HG03108 (cell line): Measurements from ENCODE around the gene TRIM33.
"Not testable (repeated sequence)": the region's sequence is repeated elsewhere in the genome, so short reads cannot be mapped to it uniquely, and the experiment has no call there.

Source experiments
- ATAC-seq: cut with Tn5 transposase; IDR thresholded peaks from one replicate; pipeline ENCODE4 v1.9.1; 2021; ENCODE audit warnings: moderate library complexity; ENCODE audit not compliant: unreplicated experiment

The TRIM33 gene

GRCh38 chr1:114467491-114467890 lies 43.5 kb downstream of the TRIM33 start:
- no peak for ATAC-seq

DNA sequence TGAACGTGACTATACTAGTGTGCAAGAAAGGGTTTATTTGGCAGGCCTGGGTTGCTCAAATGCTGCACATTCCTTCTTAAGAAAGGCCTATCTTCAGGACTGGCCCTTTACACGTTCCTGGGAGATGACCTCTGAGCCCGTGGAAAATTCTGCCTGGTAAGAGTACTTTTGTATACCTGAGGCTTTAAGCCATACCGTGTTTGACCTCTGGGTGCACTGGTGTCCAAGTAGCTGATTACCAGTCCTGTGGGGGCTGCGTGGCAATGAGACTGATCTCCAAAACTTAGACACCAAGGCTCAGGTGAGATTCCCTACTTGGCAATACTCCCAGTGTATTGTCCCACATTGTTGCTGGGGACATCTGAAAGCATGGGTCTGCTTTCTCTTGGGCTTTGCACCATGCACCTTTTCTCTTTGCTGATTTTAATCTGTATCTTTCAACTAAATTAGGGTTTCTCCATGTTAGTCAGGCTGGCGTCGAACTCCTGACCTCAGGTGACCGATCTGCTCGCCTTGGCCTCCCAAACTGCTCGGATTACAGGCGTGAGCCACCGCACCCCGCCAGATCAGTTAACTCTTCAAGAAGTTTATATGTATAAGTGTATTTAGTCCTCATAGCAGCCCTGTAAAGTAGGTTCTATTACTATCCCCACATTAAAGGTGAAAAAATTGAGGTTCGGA lies 44.5 kb downstream of the TRIM33 start:
- no peak for ATAC-seq

GRCh38 chr1:114462963-114463362 lies 48.0 kb downstream of the TRIM33 start:
- ATAC-seq: no peak

GRCh38 chr1:114462341-114462740 lies 48.7 kb downstream of the TRIM33 start:
- no peak for ATAC-seq

DNA sequence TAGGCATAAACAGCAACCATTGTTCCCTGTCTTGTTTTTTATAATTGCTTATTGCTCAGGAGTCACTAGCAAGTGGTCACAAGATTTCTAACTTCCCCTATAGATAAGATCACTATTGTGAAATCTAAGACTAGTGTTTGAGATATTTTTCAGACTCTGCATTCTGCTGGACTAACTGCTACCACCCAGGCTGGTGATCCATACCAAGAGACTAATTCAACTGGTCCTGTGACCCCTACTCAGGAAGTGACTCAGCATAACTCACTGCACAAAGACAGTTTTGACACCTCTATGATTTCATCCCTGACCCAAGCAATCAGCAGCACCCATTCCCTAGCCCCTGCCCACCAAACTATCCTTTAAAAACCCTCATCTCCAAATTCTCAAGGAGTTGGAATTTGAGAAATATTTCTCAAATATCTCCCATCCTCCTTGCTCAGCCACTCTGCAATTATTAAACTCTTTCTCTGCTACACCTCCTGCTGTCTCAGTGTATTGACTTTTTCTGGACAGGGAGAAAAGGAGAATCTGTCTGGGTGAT lies 52.7 kb downstream of the TRIM33 start:
- ATAC-seq: no peak

- ATAC-seq: no peak
These were observed 53.2 kb downstream of the TRIM33 start for GRCh38 chr1:114457675-114458236.

DNA sequence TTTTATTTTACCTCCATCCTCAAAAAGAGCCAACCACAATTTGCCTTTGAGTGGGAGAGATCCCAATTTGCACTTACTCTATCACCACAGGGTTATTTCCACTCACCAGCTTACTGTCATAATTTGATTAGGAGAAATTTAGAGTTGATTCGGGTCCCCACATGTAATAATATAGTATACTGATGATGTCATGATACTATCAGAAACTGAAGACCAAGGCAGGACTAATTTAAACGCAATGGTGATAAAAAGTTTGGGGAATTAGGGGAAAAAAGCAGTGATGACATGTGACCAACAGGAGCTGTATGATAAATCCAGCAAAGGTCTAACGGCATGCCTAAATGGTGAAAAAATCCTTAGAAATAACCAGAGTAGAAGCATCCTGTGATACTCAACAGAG lies 54.4 kb downstream of the TRIM33 start:
- ATAC-seq: no peak

DNA sequence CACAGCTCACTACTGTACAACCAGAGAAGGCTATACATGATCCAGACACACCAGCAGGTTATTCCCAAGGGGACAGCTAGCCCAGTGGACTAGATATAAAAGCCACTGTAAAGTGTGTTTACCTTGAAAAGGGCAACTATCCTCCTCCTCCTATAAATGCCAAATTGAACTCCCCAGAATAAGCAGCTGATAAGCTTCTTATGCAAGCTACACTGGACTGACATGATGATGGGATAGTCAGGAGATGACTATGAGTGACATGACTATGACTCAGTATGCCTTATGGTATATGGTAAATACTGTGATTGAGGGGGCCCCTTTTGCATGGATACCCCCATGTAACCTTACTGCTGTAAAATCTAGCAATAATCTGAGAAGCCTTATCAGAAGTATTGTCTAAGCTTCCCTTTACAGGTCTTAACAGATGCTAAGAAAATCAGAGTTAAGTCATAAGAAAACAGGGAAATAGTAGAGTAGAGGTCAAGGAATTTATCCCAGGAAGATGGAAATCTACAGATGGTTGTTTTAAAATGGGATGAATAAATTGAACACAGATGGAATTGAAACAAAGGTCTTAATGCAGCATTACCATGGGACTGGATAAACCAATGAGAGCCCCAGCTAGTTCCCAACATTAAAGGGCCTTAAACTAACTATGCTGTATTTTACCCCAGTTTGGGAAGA lies 55.8 kb downstream of the TRIM33 start:
- no peak for ATAC-seq

- ATAC-seq: no peak
These were observed 56.5 kb downstream of the TRIM33 start for GRCh38 chr1:114454539-114454938.

DNA sequence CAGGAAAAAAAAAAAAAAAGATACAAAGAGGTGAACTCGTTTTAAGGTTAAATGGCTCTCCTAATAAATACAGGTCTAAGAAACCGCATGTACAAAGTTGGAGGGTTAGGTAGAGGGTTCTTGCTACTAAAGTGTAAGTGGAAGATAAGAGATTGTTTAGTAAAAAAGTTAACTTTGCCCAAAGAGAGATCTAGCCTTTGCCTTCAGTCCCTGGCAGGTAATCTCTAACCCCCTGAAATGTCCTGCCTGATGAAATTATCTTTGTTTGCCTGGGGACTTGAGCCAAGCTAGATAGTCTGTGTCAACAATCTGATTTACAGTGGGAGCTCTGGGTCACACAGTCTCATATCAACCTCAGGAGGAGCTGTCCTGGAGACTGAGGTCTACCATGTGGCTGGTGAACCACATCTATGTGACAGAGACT lies 57.6 kb downstream of the TRIM33 start:
- no peak for ATAC-seq

- ATAC-seq: no peak
These were observed 62.5 kb downstream of the TRIM33 start for GRCh38 chr1:114448370-114449036.

DNA sequence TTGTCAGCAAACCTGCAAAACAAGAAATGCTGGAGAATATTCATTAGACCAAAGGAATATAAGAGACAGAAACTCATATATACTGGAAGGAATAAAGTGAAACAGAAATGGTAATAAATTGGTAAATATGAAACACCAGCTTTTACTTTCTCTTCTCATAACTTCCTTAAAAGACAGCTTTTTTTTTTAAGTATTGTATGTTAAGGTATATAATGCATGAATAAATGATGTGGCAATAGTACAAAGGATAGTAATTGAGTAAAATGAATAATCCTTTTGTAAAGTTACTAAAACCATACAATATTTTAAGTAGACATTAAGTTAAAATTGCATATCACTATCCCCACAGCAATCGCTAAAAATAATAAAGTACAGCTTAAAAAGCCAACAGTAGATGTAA lies 64.8 kb downstream of the TRIM33 start:
- no peak for ATAC-seq

DNA sequence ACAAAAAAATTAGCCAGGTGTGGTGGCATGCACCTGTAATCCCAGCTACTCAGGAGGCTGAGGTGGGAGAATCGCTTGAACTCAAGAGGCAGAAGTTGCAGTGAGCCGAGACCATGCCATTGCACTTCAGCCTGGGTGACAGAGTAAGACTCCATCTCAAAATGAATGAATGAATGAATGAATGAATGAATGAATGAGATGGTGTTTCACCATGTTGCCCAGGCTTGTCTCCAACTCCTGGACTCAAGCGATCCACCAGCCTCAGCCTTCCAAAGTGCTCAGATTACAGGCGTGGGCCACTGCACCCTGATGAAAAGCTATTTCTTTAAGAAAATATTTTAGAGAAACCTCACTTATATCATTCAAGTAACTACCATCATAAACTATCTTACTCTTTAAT lies 67.8 kb downstream of the TRIM33 start:
- ATAC-seq: not testable (repeated sequence)

DNA sequence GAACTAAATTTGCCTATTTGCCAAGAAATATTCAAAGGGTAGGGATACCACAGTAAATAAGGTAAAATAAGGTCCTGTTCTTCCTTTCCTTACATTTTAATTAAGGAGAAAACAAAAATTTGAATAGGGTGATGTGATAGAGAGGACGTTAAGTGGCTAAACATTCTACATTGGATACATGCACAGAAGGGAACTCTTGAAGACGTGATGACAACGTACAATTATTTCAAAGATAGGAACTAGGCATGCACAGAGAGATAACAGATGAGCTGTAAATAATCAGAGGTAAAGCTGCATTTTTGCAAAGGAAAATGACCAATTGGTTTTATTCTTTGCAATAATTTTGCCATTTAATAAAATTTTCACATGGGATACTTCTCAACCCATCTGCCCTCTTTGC lies 69.7 kb downstream of the TRIM33 start:
- ATAC-seq: no peak

GRCh38 chr1:114439369-114439768 lies 71.6 kb downstream of the TRIM33 start:
- no peak for ATAC-seq

DNA sequence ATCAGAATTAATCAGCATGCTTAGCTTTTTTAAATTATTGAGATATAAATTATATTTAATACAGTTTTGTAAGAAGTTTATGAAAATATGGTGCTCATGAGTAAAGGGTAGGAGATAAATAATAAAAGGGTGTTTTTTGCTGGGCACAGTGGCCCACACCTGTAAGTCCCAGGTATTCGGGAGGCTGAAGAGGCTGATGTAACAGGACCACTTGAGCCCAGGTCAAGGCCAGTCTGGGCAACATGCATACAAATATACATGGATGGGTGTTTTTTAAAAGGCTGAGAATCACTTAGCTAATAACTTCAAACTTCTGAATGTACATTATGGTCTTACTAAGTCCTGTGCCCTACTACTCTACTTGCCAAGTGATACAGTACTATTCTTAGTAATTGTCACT lies 73.2 kb downstream of the TRIM33 start:
- no peak for ATAC-seq

DNA sequence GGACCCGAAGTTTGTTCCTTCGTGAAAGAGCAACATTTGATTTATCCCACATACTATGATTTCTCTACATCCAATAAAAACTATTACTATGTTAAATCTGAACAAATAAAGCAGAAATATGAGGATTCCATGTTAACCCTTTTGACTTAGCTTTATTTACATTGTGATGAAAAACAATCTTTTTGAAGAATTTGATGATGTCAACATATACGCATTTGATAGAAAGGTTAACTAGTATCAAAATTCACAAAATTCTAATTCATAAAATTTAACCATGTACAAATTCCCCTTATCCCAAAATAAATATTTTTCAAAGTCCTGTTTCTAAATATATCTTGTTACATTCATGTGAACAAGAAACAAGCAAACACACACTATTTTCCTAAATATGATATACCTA lies 74.2 kb downstream of the TRIM33 start:
- no peak for ATAC-seq

DNA sequence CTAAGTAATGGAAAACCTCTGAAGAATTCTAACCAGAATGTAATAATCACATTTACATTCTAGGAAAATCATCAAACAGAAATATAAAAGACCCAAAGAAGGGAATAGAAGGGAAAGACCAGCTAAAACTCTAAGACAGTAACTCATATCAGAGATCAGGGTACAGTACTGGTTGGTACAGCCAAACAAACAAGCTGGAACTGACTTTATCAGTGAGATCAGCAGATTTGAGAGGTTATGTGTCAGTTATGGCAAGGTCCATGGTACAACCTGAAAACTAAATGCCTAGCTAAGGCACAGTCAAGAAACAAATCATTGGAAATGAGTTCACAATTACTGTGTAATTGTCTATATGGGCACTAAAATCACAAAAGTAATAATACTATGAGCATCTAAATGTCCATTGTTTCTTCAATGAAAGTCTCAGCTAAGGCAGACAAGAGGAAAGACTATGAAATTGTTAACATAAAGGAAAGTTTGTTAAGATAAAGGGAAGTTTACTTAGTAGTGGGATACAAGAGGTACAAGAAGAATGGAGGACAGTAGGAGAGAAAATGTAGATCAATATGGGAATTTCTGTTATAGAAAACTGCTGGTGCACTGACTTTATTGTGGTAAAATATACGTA lies 75.8 kb downstream of the TRIM33 start:
- no peak for ATAC-seq

DNA sequence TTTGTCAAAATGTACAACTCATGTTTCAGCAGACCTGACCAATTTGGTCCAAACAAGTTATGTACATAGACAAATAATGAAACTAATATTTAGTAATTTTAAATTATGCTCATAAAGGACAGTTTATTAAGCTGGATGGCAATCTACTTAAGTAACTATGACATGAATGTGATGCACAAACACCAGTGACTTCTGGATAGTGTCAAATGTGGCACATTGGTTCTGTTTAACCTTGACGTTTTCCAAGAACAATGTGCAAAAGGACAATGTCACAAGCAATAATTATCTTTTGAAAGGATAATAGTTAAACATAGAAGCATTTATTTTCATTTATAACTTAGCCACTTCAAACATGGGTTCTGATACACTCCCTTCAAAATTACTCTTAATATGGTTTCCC lies 80.0 kb downstream of the TRIM33 start:
- ATAC-seq: no peak

- no peak for ATAC-seq
These were observed 82.8 kb downstream of the TRIM33 start for GRCh38 chr1:114428083-114428754.

DNA sequence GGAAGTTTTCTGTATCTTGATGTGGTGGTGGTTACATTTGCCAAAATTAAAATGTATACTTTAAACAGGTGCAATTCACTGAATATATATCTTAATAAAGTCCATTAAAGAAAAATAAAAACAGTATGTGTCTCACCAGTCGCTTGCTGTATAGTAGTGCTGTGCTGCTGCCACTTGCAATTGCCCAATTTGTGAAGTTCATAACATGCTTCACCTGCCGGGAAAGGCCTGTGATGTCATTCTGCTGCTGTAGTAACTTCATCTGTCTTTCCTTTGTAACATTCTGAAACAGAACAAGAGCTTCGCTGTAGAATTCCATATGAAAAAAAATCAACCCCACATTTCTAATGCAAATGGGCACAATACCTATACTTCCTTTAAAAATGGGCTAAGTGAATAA lies 83.4 kb downstream of the TRIM33 start:
- no peak for ATAC-seq
